ENCODE results near the gene FNDC10. TPM values are rescaled to one million over a fixed set of nuclear protein-coding genes. Genes with fewer than 3 reads are reported as not detected.

Gene FNDC10
- total and polyA plus RNA-seq, 2 donors from 2014 or later: 2.6 to 18.2 TPM

GRCh38 chr1:1601564-1602303 lies 1.8 kb upstream of the FNDC10 start:
- Histone ChIP-seq H3K27ac (ENCODE audit: low read depth in 2 of 2, low read length in 2 of 2) (no peak overlapping the region), H3K36me3 (ENCODE audit: control insufficient read depth in 2 of 3, insufficient read depth in 3 of 3, low read length in 3 of 3) (no peaks in the 10 kb centered on the region), H3K9ac (ENCODE audit: low read length in 3 of 3) (no peak overlapping the region), H3K4me3 (ENCODE audit: low read length in 3 of 3) (no peak overlapping the region), H3K27me3 (ENCODE audit: control insufficient read depth, insufficient read depth, low read length) (peaks cover 3% of the 10 kb centered on the region), H3K4me1 (ENCODE audit: control insufficient read depth in 2 of 3, insufficient read depth in 2 of 3, low read depth in 1 of 3, low read length in 3 of 3) (peaks cover 0 to 17% (median 0%) of the 10 kb centered on the region in 3 donors), H3K9me3 (ENCODE audit: control insufficient read depth in 2 of 3, insufficient read depth in 1 of 3, low read length in 3 of 3) (no peaks in the 10 kb centered on the region)
- intact Hi-C loops (cut with DNase I): no loop called here
- TF ChIP-seq, protein P1, sequence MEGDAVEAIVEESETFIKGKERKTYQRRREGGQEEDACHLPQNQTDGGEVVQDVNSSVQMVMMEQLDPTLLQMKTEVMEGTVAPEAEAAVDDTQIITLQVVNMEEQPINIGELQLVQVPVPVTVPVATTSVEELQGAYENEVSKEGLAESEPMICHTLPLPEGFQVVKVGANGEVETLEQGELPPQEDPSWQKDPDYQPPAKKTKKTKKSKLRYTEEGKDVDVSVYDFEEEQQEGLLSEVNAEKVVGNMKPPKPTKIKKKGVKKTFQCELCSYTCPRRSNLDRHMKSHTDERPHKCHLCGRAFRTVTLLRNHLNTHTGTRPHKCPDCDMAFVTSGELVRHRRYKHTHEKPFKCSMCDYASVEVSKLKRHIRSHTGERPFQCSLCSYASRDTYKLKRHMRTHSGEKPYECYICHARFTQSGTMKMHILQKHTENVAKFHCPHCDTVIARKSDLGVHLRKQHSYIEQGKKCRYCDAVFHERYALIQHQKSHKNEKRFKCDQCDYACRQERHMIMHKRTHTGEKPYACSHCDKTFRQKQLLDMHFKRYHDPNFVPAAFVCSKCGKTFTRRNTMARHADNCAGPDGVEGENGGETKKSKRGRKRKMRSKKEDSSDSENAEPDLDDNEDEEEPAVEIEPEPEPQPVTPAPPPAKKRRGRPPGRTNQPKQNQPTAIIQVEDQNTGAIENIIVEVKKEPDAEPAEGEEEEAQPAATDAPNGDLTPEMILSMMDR (IDR thresholded peaks at IDR 0.05; ENCODE audit: borderline replicate concordance, extremely low read depth, insufficient read depth): no peak
- FAIRE-seq (no peak), DNase-seq (no peak)

DNA sequence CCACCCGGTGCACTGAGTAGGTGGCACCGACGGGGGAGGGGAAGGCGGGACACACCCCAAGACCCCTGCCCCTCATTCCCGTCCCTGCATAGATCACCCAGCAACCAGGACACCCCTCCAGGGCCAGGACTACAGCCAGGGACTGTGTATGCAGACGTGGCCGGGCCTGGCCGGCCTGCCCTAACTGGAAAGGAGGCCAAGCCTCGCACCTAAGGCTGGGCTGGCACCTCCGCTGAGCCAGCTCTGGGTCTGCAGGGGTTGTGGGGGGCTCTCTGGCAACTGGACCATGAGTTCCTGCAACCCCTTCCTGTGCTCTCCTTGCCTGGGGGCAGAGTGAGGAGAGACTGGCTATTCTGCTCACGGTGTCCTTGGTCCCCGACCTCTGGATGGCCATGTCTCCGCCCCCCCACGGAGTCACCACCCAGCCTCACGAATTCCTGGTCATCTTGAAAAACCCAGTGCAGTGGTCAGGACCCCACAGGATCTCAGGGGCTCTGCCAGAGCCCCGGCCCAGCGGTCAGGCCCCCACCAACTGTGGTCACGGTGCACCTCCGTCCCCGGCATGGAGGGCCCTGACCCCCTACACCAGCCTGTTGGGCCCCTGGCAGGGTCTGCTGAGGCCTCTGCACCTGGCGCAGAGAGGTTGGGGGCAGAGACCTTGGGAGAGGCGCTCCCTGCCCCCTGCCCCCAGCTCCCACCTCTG lies 1.1 kb upstream of the FNDC10 start:
- intact Hi-C loops (cut with DNase I): no loop called here
- H3K27ac ChIP-seq (ENCODE audit: low read depth in 2 of 2, low read length in 2 of 2): no peak overlapping the region
- H3K4me1 ChIP-seq (ENCODE audit: control insufficient read depth in 2 of 3, insufficient read depth in 2 of 3, low read depth in 1 of 3, low read length in 3 of 3): peaks cover 0 to 17% (median 0%) of the 10 kb centered on the region in 3 donors
- no peak overlapping the region for H3K9ac ChIP-seq (ENCODE audit: low read length in 3 of 3)
- H3K36me3 ChIP-seq (ENCODE audit: control insufficient read depth in 2 of 3, insufficient read depth in 3 of 3, low read length in 3 of 3): no peaks in the 10 kb centered on the region
- no peak for FAIRE-seq
- peak in 1 of 5 donors; percentile 50 for DNase-seq
- peak overlapping the region in 1 of 3 donors; percentile 37 for H3K4me3 ChIP-seq (ENCODE audit: low read length in 3 of 3)
- TF ChIP-seq, protein P1 (IDR thresholded peaks at IDR 0.05; ENCODE audit: borderline replicate concordance, extremely low read depth, insufficient read depth): no peak
- H3K9me3 ChIP-seq (ENCODE audit: control insufficient read depth in 2 of 3, insufficient read depth in 1 of 3, low read length in 3 of 3): no peaks in the 10 kb centered on the region
- H3K27me3 ChIP-seq (ENCODE audit: control insufficient read depth, insufficient read depth, low read length): peaks cover 9% of the 10 kb centered on the region

GRCh38 chr1:1599030-1599934 lies 653 bp downstream of the FNDC10 start:
- TF ChIP-seq, protein P1 (IDR thresholded peaks at IDR 0.05; ENCODE audit: borderline replicate concordance, extremely low read depth, insufficient read depth): no peak
- Histone ChIP-seq H3K27ac (ENCODE audit: low read depth in 2 of 2, low read length in 2 of 2) (no peak overlapping the region), H3K4me3 (ENCODE audit: low read length in 3 of 3) (no peak overlapping the region), H3K9me3 (ENCODE audit: control insufficient read depth in 2 of 3, insufficient read depth in 1 of 3, low read length in 3 of 3) (no peaks in the 10 kb centered on the region), H3K4me1 (ENCODE audit: control insufficient read depth in 2 of 3, insufficient read depth in 2 of 3, low read depth in 1 of 3, low read length in 3 of 3) (peaks cover 0 to 17% (median 0%) of the 10 kb centered on the region in 3 donors), H3K36me3 (ENCODE audit: control insufficient read depth in 2 of 3, insufficient read depth in 3 of 3, low read length in 3 of 3) (no peaks in the 10 kb centered on the region), H3K27me3 (ENCODE audit: control insufficient read depth, insufficient read depth, low read length) (peaks cover 11% of the 10 kb centered on the region), H3K9ac (ENCODE audit: low read length in 3 of 3) (no peak overlapping the region)
- intact Hi-C loops (cut with DNase I): no loop called here
- peak in 3 of 5 donors; percentile 27 to 68 (median 54) for DNase-seq
- no peak for FAIRE-seq
